K562 (cell line): ENCODE data around the gene CEP19. TPM values are rescaled to one million over a fixed set of nuclear protein-coding genes. Genes with fewer than 3 reads are reported as not detected.

ENCODE experiments used
- ARID3A ChIP-seq: IDR thresholded peaks from 2 replicates; pipeline ENCODE4 v1.6.1; 2012; ENCODE audit warnings: low read depth, low read length, improper control_type of control experiment, borderline replicate concordance
- HCFC1 ChIP-seq: IDR thresholded peaks from 2 replicates; pipeline ENCODE4 v1.6.1; 2012; ENCODE audit warnings: low read depth, low read length, improper control_type of control experiment
- KDM1A ChIP-seq, 2 experiments: fragments of 450-650 bp; IDR thresholded peaks; 2 replicates each; pipeline ENCODE4 v1.6.1; 2016; ENCODE audit warnings: mild to moderate bottlenecking in 2 of 2
- MTF1 ChIP-seq: fragments of 250-450 bp; sonication (Bioruptor Pico); IDR thresholded peaks from 2 replicates; pipeline ENCODE4 v1.9.0; 2021; ENCODE audit warnings: moderate library complexity, mild to moderate bottlenecking, inconsistent platforms, borderline replicate concordance
- PURB ChIP-seq: sonication (generic); formaldehyde crosslinking; IDR thresholded peaks from 2 replicates; pipeline ENCODE4 v1.9.0; 2021; ENCODE audit warnings: low read depth, mild to moderate bottlenecking, missing genetic modification reagents
- TEAD2 ChIP-seq: fragments of 450-650 bp; IDR thresholded peaks from 2 replicates; pipeline ENCODE4 v1.6.1; 2016; ENCODE audit warnings: missing genetic modification characterization, control low read depth, missing compliant biosample characterization
- TOE1 ChIP-seq, 2 experiments: fragments of 450-650 bp in 1 of 2; sonication (generic) in 1 of 2; formaldehyde crosslinking in 1 of 2; IDR thresholded peaks; 2 replicates each; pipeline versions ENCODE4 v1.7.1 to v1.8.0; 2016 to 2022; ENCODE audit warnings: borderline replicate concordance in 2 of 2, mild to moderate bottlenecking in 2 of 2, antibody characterized with exemption in 1 of 2, inconsistent platforms in 1 of 2, low read depth in 1 of 2, missing genetic modification reagents in 1 of 2, moderate library complexity in 1 of 2
- XRCC5 ChIP-seq: fragments of 200-400 bp; formaldehyde crosslinking; IDR thresholded peaks from 2 replicates; pipeline ENCODE4 v1.6.1; 2017; ENCODE audit warnings: low read depth, mild to moderate bottlenecking, low read length
- ZKSCAN8 ChIP-seq: fragments of 200-800 bp; sonication (Bioruptor generic); IDR thresholded peaks from 2 replicates; pipeline ENCODE4 v1.6.1; 2016; ENCODE audit warnings: missing genetic modification characterization, missing compliant biosample characterization
- ZNF175 ChIP-seq: fragments of 200-800 bp; sonication (Bioruptor generic); IDR thresholded peaks from 2 replicates; pipeline ENCODE4 v1.6.1; 2016; ENCODE audit warnings: low read depth, mild to moderate bottlenecking, missing genetic modification characterization, missing compliant biosample characterization
- ZNF354B ChIP-seq: fragments of 250-450 bp; sonication (Bioruptor Pico); IDR thresholded peaks from 2 replicates; pipeline ENCODE4 v1.4.0; 2020
- ZNF384 ChIP-seq: IDR thresholded peaks from 2 replicates; pipeline ENCODE4 v1.6.1; 2012; ENCODE audit warnings: low read depth, low read length, improper control_type of control experiment
- ZNF586 ChIP-seq: fragments of 450-650 bp; formaldehyde crosslinking; conservative IDR thresholded peaks from 2 replicates; pipeline ENCODE4 v1.4.0; 2020; ENCODE audit warnings: mild to moderate bottlenecking, moderate library complexity
- polyA plus RNA-seq, 8 experiments: library from polyadenylated mRNA; depleted of rRNA in 4 of 8; stranded (reverse) in 5 of 8; unstranded in 3 of 8; fragments of >200 nt; fragmentation: Nextera tagmentation in 2 of 8; fragmentation: Illumina TruSeq in 1 of 8; extraction: Ambion mirVana in 2 of 8; extraction: Trizol in 1 of 8; gene quantifications; 2 replicates each; pipeline versions ENCODE4 v1.2.1 to v1.2.3, GENCODE V29; 2011 to 2014; ENCODE audit warnings: inconsistent platforms in 1 of 8, missing spikeins in 1 of 8
- total RNA-seq, 7 experiments: library from RNA; depleted of rRNA in 6 of 7; stranded (reverse); fragments of >200 nt in 6 of 7; fragmentation: Illumina TruSeq in 2 of 7; extraction: Trizol in 2 of 7; gene quantifications; 2 replicates each; pipeline versions ENCODE4 v1.2.1 to v1.2.3, GENCODE V29; 2011 to 2021; ENCODE audit warnings: low replicate concordance in 1 of 7
- TF ChIP-seq, protein P1 (sequence below), 2 experiments: fragments of 450-650 bp; IDR thresholded peaks; 2 replicates each; pipeline ENCODE4 v1.6.1; 2016; ENCODE audit warnings: mild to moderate bottlenecking in 2 of 2, borderline replicate concordance in 1 of 2, low read depth in 1 of 2, moderate library complexity in 1 of 2

Gene CEP19
- total and polyA plus RNA-seq, 9 of the 15 experiments (the other 6 are each of a cell fraction or from before 2014, with no cell fraction given), result 2.5 to 4.5 (median 3.7) TPM

DNA sequence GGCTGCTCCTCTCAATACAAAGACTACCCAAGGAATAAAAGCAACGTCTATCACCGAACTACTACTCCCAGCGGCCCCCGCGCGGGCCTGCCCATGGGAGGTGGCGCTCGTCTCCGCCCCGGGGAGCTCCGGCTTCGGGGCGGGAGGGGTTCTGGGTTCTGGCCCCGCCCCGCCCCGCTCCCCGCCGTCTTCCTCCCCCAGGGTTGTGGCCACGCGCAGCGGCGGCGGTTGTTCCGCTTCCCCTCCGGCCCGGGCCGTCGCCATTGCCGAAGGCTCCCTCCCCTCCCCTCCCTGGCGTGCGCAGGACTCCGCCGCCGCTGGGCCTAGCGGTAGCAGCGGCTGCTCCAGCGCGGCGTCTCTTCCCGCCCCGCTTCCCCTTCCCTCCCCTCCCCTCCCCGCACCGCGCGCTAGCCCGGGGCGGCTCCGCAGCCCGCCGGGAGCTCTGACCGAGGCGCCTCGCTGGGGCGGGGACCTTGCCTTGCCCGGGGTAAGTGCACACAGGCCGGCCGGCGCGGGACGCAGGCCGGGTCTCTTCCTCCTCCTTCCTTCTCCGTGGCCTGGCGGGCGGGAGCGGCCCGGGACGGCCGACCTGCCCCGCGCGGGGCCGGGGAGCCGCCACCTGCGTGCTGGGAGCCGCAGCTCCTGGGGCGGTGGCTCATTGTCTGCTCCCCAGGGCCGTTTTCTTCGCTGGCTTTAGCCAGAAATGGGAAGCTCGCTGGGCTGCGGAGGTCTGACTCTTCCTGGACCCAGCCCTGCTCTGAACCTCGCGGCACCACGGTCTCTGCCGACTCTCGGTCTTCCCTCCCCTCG is 27.8 kb upstream of the CEP19 start, which contains the start of gene PAK2 (continued):
- TF ChIP-seq, protein P1, sequence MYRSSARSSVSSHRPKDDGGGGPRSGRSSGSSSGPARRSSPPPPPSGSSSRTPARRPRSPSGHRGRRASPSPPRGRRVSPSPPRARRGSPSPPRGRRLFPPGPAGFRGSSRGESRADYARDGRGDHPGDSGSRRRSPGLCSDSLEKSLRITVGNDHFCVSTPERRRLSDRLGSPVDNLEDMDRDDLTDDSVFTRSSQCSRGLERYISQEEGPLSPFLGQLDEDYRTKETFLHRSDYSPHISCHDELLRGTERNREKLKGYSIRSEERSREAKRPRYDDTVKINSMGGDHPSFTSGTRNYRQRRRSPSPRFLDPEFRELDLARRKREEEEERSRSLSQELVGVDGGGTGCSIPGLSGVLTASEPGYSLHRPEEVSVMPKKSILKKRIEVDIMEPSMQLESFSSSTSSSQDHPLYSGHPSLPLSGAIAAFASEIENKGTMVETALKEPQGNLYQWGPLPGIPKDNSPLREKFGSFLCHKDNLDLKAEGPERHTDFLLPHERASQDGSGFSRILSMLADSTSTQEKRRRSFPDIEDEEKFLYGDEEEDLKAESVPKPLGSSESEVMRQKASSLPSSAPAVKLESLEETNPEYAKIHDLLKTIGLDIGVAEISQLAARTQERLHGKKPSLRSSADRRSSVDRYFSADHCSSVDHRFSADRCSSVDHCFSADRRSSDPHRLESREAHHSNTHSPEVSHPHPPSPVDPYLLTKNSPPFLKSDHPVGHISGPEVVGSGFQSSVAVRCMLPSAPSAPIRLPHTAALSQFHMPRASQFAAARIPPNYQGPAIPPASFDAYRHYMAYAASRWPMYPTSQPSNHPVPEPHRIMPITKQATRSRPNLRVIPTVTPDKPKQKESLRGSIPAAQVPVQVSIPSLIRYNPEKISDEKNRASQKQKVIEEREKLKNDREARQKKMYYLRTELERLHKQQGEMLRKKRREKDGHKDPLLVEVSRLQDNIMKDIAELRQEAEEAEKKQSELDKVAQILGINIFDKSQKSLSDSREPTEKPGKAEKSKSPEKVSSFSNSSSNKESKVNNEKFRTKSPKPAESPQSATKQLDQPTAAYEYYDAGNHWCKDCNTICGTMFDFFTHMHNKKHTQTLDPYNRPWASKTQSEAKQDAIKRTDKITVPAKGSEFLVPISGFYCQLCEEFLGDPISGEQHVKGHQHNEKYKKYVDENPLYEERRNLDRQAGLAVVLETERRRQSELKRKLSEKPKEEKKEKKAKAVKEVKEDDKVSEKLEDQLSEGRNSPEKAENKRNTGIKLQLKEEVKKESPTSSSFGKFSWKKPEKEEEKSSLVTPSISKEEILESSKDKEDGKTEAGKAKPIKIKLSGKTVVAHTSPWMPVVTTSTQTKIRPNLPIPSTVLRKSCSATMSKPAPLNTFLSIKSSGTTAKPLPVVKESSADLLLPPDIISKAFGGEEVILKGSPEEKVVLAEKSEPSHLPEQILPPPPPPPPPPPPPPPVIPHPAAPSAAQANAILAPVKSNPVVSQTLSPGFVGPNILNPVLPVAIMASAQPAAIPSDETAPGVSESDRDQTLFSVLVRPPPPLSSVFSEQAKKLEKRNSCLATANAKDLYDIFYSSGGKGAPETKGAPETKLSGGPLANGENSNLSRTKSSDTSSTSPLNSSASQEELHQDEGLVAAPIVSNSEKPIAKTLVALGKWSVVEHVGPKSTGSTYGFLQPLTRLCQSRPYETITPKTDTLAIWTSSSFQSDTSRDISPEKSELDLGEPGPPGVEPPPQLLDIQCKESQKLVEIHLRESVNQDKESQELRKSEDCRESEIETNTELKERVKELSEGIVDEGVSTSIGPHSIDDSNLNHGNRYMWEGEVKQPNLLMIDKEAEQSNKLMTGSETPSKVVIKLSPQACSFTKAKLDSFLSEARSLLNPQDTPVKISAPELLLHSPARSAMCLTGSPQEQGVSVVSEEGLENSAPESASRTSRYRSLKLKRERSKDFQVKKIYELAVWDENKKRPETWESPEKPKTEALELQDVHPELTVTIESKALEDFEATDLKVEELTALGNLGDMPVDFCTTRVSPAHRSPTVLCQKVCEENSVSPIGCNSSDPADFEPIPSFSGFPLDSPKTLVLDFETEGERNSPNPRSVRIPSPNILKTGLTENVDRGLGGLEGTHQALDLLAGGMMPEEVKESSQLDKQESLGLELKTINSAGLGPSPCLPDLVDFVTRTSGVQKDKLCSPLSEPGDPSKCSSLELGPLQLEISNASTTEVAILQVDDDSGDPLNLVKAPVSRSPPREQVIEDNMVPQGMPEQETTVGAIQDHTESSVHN (IDR thresholded peaks at IDR 0.05; ENCODE audit: borderline replicate concordance in 1 of 2, low read depth in 1 of 2), result no peak
- TF ChIP-seq HCFC1, result peak; percentile 94
- TF ChIP-seq MTF1 (CRISPR knock-in tag), result no peak
- no peak for TF ChIP-seq ARID3A
- no peak for TF ChIP-seq PURB (CRISPR knock-in tag)
- no peak for TF ChIP-seq ZNF354B (CRISPR knock-in tag)
- TF ChIP-seq TOE1 (IDR thresholded peaks at IDR 0.05; ENCODE audit: borderline replicate concordance), result 0 out of 2 replicates have a peak, but pooled peaks have one; percentile 36
- TF ChIP-seq TOE1 (CRISPR knock-in tag; IDR thresholded peaks at IDR 0.05; ENCODE audit: borderline replicate concordance, low read depth), result no peak
- no peak for TF ChIP-seq ZNF175 (CRISPR knock-in tag)
- no peak for TF ChIP-seq TEAD2 (tag)
- no peak for TF ChIP-seq ZNF384
- no peak for TF ChIP-seq ZNF586 (CRISPR knock-in tag)
- no peak for TF ChIP-seq ZKSCAN8 (CRISPR knock-in tag)
- TF ChIP-seq XRCC5, result no peak
- no peak for TF ChIP-seq KDM1A (IDR thresholded peaks at IDR 0.05)
